Astrocyte (in vitro differentiated cells and primary cell): Measurements from ENCODE around the gene CCL11.

Experiments
- CTCF ChIP-seq: IDR thresholded peaks from 2 replicates; pipeline ENCODE4 v1.5.1; 2011; ENCODE audit warnings: low read depth, mild to moderate bottlenecking, inconsistent platforms, low read length, moderate library complexity; ENCODE audit not compliant: insufficient read depth
- EZH2 ChIP-seq: IDR thresholded peaks from 2 replicates; pipeline ENCODE4 v1.6.1; 2012; ENCODE audit warnings: mild to moderate bottlenecking, low read length, inconsistent platforms; ENCODE audit not compliant: insufficient read depth

GRCh38 chr17:34242587-34243363 lies 42.8 kb upstream of the CCL11 start:
- TF ChIP-seq CTCF (no peak), EZH2 (no peak)
